Chondrocyte (in vitro differentiated cells): ENCODE measurements around the gene FAM20C. TPM values are rescaled to one million over a fixed set of nuclear protein-coding genes. Genes with fewer than 3 reads are reported as not detected.
A peak's percentile ranks its signal among the peaks of the same experiment; 100 is the strongest.

Experiments
- DNase-seq: peaks from one replicate; pipeline ENCODE4 v3.0.0; 2021; ENCODE audit warnings: mixed read lengths, low spot score
- H3K27ac Mint-ChIP-seq: one replicate; pipeline ENCODE4 v1.8.0; 2021; ENCODE audit warnings: mild to moderate bottlenecking, moderate library complexity, mixed read lengths; ENCODE audit not compliant: unreplicated experiment
- H3K27me3 Mint-ChIP-seq: 2 replicates; pipeline ENCODE4 v1.8.0; 2021; ENCODE audit warnings: low read depth, mixed read lengths
- H3K36me3 Mint-ChIP-seq: 2 replicates; pipeline ENCODE4 v1.8.0; 2021; ENCODE audit warnings: low read depth, mixed read lengths
- H3K4me1 Mint-ChIP-seq: 2 replicates; pipeline ENCODE4 v1.8.0; 2021; ENCODE audit warnings: low read depth, mild to moderate bottlenecking, mixed read lengths
- H3K4me3 Mint-ChIP-seq: one replicate; pipeline ENCODE4 v1.8.0; 2021; ENCODE audit warnings: mild to moderate bottlenecking, moderate library complexity, mixed read lengths; ENCODE audit not compliant: unreplicated experiment
- H3K9me3 Mint-ChIP-seq: 2 replicates; pipeline ENCODE4 v1.8.0; 2021; ENCODE audit warnings: low read depth, mixed read lengths
- CTCF ChIP-seq: fragments of 200-600 bp; sonication (generic); IDR thresholded peaks from 2 replicates; pipeline ENCODE4 v1.5.0; 2021; ENCODE audit warnings: antibody characterized with exemption, mild to moderate bottlenecking, moderate library complexity
- total RNA-seq: library from RNA; stranded (reverse); gene quantifications from 3 replicates; pipeline ENCODE4 v1.2.1, GENCODE V29; 2021

The FAM20C gene
- total RNA-seq, 1 donor from 2014 or later = 34.4 TPM

- TF ChIP-seq CTCF = no peak
- H3K9me3 Mint-ChIP-seq = no peaks in the 10 kb centered on the region
- H3K4me3 Mint-ChIP-seq = peak overlapping the region; percentile 94
- H3K4me1 Mint-ChIP-seq = peaks cover 9% of the 10 kb centered on the region
- H3K36me3 Mint-ChIP-seq = peaks cover 2% of the 10 kb centered on the region
- no peak for DNase-seq
- no peaks in the 10 kb centered on the region for H3K27me3 Mint-ChIP-seq
- peak overlapping the region; percentile 99 for H3K27ac Mint-ChIP-seq
Observed at GRCh38 chr7:148543-148931, 43.8 kb upstream of the FAM20C start.

- Mint-ChIP-seq H3K36me3 (peaks cover 2% of the 10 kb centered on the region), H3K9me3 (no peaks in the 10 kb centered on the region), H3K4me3 (peak overlapping the region; percentile 94), H3K27me3 (no peaks in the 10 kb centered on the region), H3K4me1 (peaks cover 9% of the 10 kb centered on the region), H3K27ac (peak overlapping the region; percentile 99)
- no peak for TF ChIP-seq CTCF
- no peak for DNase-seq
Observed at GRCh38 chr7:148932-149790, 43.2 kb upstream of the FAM20C start.

GRCh38 chr7:149791-150636 is 42.4 kb upstream of the FAM20C start:
- Mint-ChIP-seq H3K27me3 (no peaks in the 10 kb centered on the region), H3K36me3 (peaks cover 2% of the 10 kb centered on the region), H3K4me3 (peak overlapping the region; percentile 94), H3K27ac (no peak overlapping the region), H3K9me3 (no peaks in the 10 kb centered on the region), H3K4me1 (peaks cover 9% of the 10 kb centered on the region)
- TF ChIP-seq CTCF = no peak
- DNase-seq = no peak

GRCh38 chr7:150811-151221 is 41.6 kb upstream of the FAM20C start:
- H3K4me3 Mint-ChIP-seq = no peak overlapping the region
- peaks cover 2% of the 10 kb centered on the region for H3K36me3 Mint-ChIP-seq
- no peak overlapping the region for H3K27ac Mint-ChIP-seq
- no peaks in the 10 kb centered on the region for H3K9me3 Mint-ChIP-seq
- H3K4me1 Mint-ChIP-seq = peaks cover 14% of the 10 kb centered on the region
- H3K27me3 Mint-ChIP-seq = no peaks in the 10 kb centered on the region
- DNase-seq = no peak
- no peak for TF ChIP-seq CTCF

GRCh38 chr7:151346-152050 is 40.9 kb upstream of the FAM20C start:
- no peak for DNase-seq
- Mint-ChIP-seq H3K27me3 (no peaks in the 10 kb centered on the region), H3K27ac (no peak overlapping the region), H3K36me3 (peaks cover 2% of the 10 kb centered on the region), H3K4me3 (no peak overlapping the region), H3K4me1 (peaks cover 15% of the 10 kb centered on the region), H3K9me3 (no peaks in the 10 kb centered on the region)
- TF ChIP-seq CTCF = no peak
